NK-92 treated with Interleukin-12 subunit alpha and Interleukin-12 subunit beta, amount 100 ng/mL, for 24 hours (cell line): Measurements from ENCODE around the gene IGLL5.

ENCODE experiments used
- DNase-seq: peaks from one replicate; lab custom pipeline; 2025; lab: John Stamatoyannopoulos, UW

IGLL5 gene

DNA sequence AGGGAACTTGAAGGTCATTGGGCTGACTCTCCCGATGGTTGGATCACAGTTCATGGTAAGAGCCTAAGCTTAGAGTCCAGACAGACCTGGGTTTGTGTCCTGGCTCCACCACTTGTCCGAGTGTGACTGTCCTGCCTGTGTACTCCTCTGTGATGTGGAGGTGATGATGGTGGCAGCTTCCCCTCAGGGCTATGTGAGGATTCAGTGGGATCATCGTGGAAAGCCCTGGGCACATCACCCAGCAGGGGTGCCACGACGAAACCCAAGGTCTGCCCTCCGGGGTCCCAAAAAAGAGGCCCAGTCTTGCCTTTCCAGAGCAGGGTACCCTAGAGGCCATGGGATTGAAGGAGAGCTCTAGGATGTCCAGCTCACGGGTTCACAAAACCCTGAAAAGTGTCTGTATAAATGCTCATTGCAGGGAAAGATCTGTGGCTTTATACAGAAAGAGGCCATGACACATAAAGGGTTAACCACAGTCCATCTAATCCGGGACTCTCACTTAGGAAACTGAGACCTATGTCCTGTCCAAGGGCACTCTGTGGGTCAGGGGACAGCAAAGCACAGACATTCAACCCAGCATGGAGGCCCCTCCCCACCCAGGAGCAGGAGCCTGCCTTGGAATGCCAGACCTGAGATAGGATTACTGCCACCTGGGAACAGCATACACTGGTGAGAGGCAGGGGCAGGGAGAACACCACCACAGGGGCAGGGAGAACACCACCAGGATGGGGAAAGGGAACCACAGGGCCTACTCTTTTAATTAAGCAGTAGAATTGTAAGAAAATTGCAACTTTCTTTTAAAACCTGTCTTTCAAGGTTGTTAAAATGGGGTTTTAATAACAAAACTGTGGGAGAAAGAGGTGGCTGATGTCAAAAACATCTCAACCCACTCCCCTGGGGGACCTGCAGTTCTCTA is 51.3 kb downstream of the IGLL5 start:
- no peak for DNase-seq

DNA sequence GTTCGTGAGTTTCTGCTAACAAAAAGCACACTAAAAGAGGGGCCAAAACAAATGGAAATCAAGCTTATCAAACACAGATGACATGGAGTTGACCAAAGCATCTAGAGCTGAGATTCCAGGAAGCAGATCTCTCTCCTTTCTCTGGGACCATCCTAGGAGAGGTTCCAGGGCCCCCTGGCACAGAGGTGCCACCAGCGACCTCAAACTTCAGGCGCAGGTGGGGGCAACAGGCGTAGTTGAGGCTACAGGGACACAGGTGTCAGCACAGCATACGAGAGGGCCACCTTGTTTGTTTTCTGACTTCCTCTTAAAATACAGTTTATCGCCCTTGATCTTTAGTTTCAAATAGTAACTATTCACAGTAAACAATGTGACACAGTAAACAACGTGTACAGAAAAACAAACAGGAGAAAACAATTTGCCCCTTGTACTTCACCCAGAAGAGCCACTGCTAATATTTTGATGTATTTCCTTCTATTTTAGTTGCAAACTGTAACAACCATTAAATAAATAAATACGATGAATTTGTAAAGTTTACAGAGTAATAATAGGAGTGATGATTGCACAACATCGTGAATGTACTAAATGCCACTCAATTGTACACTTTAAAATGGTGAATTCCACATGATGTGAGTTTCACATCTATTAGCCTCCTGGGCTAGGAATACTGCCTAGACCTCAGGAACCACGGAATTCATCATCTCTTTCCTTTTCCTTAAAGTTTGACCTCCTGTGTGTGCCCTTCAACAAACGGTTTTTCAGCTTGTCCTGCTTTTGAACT is 52.2 kb downstream of the IGLL5 start:
- DNase-seq: no peak

DNA sequence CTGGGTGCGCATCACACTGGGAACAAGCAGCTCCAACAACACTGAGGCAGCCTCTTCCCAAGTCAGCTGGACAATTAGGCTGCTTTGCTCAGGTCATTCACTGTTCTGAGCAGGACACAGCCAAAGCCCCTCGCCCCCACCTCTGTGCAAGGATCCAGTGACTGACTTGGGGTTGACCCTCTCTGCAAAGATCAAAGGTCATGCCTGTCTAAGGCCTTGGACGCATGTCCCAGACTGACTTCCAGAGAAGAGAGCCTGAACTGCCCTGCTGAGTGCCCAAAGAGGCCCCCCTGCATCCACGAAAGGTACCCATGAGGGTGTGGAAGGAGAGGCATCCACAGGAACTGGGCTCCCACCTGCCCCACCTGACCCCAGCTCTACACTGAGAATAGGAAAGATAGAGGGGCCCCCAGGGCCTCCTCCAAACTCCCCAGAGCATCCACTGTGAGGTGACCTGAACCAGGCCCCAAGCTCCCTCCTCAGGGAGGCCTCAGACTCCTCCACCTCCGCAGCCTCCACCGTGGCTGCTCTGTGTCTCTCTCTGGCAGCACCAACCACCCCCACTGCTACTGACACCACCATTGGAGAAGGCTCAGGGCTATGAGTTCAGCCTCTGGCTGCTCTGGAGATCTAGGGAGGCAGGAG is 53.5 kb downstream of the IGLL5 start:
- no peak for DNase-seq

DNA sequence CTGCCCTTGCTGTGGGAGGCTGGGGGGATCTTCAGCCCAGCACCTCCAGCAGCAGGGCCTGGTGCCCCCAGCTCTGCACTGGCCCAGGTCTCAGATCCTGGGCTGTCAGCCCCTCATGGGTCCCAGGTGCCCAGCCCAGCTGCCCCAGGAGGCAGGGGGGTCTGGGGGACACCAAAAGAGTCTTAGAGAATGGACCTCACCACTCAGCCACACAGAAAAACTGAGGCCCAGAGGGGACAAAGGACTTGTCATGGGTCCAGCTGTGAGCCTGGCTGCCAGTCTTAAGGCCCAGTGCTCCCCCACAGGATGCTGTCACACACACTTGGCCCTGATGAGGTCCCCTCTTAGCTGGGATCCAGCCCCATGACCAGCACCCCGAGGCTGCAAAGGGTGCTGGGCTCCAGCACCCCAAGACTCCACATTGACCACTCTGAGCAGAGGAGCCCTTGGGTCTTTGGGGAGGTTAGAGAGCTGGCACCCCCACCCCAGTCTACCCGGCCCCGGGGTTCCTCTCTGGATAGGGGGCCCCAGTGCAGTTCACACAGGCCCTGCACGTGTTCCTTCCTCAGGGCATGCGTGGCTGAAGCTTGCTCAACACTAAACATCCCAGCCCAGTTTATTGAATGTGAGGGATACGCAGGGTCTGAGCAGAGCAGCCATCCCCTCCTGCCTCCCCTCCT is 54.4 kb downstream of the IGLL5 start:
- no peak for DNase-seq

DNA sequence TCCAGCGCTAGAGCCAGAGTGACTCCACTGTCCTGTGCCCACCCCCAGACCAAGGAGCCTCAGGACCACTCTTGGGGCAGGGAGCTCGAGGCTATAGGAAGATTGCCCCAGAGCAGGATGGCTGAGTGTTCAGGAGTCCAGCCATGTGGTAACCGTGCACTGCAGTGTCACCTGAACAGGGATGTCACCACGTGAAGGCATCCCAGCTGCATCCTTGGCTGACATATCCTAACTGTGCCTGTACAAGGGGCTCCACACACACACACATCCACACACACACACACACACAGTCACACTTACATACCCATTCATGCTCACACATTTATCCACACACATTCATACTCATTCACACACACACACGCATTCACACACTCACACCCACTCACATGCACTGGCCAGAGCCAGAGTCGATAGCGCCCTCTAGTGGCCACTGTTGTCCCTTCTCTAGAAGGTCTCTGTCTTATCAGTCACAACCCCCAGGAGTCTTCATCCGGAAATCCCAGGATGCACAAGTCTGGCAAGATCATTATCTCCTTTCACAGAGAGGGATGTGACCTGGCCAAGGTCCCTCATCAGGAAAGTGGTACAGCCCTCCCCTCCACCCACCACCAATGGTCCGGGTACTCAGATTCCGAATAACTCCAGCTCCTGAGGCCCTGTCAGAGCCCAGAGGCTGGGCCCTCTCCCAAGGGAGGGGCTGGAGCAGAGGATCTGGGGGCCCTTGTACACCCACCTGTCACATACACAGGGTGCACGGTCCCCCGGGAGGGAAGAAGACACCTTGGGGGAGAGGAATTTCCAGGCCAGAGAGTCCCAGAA is 55.1 kb downstream of the IGLL5 start:
- peak; percentile 56 for DNase-seq

DNA sequence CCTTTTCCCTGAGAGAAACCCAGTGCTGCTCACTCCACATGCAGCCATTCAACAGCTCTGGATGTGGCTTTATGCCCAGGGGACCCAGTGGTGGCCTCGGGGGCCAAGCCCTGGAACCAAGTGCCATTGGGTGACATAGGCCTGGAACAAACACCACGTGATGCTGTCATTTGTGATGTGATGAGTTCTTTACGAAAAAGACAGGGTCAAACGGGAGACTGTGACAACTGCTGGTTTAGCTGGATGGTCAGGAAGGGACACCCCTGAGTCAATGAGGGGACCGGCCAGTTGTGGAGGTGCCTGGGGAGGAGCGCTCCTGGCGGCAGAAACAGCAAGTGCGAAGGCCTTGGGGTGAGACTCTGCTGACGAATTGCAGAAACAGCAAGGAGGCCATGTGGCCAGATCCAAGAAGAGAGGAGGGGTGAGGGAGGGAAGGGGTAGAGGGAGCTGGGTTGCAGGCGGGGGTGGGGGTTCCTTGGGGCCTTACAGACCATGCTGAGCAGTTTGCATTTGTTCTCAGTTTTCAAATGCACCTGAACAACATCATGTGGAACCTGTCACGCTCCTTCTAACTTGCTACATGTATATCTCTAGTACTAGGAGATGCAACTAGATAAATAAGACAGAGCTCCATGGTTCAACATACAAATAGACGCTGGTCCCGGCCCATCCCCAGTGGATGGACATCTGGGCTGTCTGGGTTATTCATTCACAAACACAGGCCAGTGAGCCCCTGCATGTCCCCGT is 56.1 kb downstream of the IGLL5 start:
- DNase-seq: no peak

DNA sequence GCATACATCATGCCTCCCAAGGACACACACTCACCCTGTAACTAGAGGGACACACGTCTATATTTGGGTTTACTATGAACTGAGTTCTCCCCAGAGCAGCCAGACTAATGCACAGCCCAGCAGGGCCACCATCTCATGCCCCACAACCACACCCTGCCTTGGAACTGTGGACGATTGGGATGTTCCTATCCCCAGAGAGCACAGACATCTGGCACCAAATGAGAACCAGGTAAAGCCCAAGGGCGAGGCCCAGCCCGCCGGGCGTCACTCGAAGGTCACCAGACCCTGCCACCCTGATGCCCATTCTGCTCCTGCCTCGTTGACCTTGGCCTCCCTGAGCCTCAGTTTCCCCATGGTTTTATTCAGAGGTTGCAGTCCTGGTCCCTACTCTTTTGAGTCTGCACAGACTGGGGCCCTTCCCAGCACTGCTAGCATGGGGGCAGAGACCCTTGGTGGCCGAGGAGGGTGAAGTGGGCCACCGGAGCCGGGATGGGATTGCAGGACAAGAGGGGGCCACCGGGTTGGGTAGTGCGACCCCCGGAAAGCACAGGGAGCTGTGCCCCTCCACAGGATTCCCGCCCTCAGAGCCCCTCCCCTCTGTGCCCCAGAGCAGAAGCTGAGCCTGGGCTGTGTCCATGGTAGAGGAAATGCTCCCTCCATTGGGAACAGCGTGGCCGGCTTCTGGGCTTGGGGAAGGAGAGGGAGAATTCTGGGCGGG is 56.8 kb downstream of the IGLL5 start:
- no peak for DNase-seq

DNA sequence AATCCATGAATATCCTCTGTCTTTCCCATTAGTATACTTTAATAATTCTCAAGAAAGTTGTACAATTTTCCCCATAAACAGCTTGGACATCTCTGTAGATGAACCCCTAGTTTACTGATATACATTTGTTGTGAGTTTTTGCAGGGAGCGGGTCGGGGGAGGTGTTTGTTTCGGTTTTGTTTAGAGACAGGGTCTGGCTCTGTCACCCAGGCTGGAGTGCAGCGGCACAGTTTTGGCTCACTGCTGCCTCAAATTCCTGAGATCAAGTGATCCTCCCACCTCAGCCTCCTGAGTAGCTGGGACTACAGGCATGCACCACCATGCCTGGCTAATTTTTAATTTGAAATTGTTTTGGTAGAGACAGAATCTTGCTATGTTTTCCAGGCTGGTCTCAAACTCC is 57.6 kb downstream of the IGLL5 start:
- DNase-seq: no peak
